HEK293T (cell line): Measurements from ENCODE around the gene BNIP5.

ENCODE experiments used
- CTBP1 ChIP-seq: fragments of 450-650 bp; IDR thresholded peaks from 2 replicates; pipeline ENCODE4 v1.6.1; 2016; ENCODE audit warnings: borderline replicate concordance
- ELF4 ChIP-seq: fragments of 450-650 bp; IDR thresholded peaks from 2 replicates; pipeline ENCODE4 v1.6.1; 2017; ENCODE audit warnings: antibody characterized with exemption
- HDGF ChIP-seq: fragments of 450-650 bp; IDR thresholded peaks from 2 replicates; pipeline ENCODE4 v1.6.1; 2017; ENCODE audit warnings: antibody characterized with exemption, borderline replicate concordance
- L3MBTL2 ChIP-seq: fragments of 450-650 bp; conservative IDR thresholded peaks from 2 replicates; pipeline ENCODE4 v1.6.1; 2016; ENCODE audit warnings: mild to moderate bottlenecking
- PKNOX1 ChIP-seq: fragments of 450-650 bp; IDR thresholded peaks from 2 replicates; pipeline ENCODE4 v1.6.1; 2016

GRCh38 chr6:36306375-36306774 is 30.3 kb downstream of the BNIP5 start:
- no peak for TF ChIP-seq PKNOX1
- TF ChIP-seq CTBP1: no peak
- TF ChIP-seq L3MBTL2: no peak
- no peak for TF ChIP-seq ELF4
- no peak for TF ChIP-seq HDGF
